ENCODE data around the gene TENT4B. TPM values are rescaled to one million over a fixed set of nuclear protein-coding genes. Genes with fewer than 3 reads are reported as not detected.

TENT4B gene
- total RNA-seq, 1 donor from 2014 or later = 14.0 TPM

DNA sequence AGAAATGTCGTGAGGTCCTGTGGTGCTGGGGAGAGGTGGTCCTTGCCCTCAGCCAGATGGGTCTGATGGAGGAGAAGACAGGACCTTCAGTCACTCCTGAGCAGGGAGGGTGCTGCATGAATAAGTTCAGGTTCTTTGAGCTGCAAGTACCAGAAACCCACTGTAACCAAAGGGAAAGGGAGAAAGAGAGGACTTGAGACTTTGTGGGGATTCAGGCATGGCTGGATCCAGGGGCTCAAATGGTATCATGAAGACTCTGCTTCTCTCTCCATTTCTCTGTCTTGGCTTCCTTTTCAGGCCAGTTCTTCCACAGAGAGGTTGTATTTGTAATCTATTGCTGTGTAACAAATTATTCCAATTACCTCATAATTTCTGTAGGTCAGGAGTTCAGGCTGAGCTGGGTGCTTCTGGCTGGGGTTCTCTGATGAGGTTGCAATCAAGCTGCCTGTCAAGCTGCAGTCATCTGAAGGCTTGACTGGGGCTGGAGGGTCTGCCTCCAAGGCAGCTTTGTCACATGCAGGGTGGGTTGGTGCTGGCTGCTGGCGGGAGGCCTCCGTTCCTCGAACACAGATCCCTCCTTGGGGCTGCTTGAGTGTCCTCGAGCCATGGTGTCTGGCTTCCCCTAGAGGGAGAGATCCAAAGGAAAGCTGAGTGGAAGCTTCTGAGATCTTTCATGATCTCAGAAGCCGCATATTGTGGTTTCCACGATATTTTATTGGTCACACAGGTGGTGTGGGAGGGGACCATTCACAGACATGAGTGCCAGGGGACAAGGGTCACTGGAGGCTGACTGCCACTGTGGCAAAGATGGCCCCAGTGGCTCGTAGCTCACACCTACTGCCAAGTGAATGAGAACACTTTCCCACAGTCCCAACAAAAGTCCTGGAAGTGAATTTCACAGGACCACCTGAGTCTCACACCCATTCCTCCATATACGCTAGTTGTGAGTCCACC is 107.4 kb downstream of the TENT4B start:
- intact Hi-C loops (cut with DNase I) = no loop called here

DNA sequence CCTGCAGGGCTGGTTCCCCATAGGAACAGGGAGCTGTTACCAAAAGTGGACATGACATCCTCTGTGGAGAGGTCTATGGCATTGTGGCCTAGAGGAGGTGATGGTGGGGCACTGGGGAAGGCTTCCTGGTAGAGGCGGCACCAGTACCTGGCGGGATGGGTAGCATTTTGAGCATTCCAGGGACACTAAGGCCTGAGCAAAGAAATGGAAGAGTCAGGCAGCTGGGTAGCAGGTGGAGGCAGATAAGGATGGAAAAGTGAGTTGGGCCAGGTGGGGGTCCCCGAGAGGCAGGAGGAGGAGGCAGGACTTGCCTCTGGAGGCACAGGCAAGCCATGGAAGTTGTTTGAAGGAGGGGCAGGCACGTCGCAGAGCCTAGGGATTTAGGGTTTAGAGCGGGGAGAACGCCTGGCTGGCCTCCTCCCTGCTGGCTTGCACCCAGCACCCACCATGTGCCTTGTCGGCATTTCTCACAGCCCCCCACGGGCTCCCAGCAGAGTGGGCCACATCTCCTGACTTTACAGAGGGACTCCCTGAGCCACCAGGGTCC is 108.1 kb downstream of the TENT4B start:
- Histone ChIP-seq H3K4me1 (peaks cover 23% of the 10 kb centered on the region), H3K36me3 (no peaks in the 10 kb centered on the region), H3K27me3 (no peaks in the 10 kb centered on the region), H3K9me3 (no peaks in the 10 kb centered on the region), H3K4me3 (no peak overlapping the region), H3K27ac (no peak overlapping the region)
- no peak for DNase-seq (ENCODE audit: extremely low spot score in 2 of 2)
- intact Hi-C loops (cut with DNase I) = no loop called here
- TF ChIP-seq POLR2A (IDR thresholded peaks at IDR 0.05) = no peak
- TF ChIP-seq CTCF (IDR thresholded peaks at IDR 0.05) = no peak
- no peak for TF ChIP-seq POLR2AphosphoS5 (IDR thresholded peaks at IDR 0.05; ENCODE audit: insufficient read depth in 1 of 2, low read depth in 1 of 2)

More for the DNA sequence above, 107.4 kb downstream of the TENT4B start:
- Histone ChIP-seq H3K4me3 (no peak overlapping the region), H3K27me3 (no peaks in the 10 kb centered on the region), H3K4me1 (peaks cover 16% of the 10 kb centered on the region), H3K36me3 (no peaks in the 10 kb centered on the region), H3K9me3 (no peaks in the 10 kb centered on the region), H3K27ac (no peak overlapping the region)
- no peak for DNase-seq (ENCODE audit: extremely low spot score in 2 of 2)
- TF ChIP-seq POLR2AphosphoS5 (IDR thresholded peaks at IDR 0.05; ENCODE audit: insufficient read depth in 1 of 2, low read depth in 1 of 2) (no peak), CTCF (IDR thresholded peaks at IDR 0.05) (no peak), POLR2A (IDR thresholded peaks at IDR 0.05) (no peak)

- intact Hi-C loops (cut with DNase I) = no loop called here
Measured at GRCh38 chr16:50261707-50262235, 108.7 kb downstream of the TENT4B start.

DNA sequence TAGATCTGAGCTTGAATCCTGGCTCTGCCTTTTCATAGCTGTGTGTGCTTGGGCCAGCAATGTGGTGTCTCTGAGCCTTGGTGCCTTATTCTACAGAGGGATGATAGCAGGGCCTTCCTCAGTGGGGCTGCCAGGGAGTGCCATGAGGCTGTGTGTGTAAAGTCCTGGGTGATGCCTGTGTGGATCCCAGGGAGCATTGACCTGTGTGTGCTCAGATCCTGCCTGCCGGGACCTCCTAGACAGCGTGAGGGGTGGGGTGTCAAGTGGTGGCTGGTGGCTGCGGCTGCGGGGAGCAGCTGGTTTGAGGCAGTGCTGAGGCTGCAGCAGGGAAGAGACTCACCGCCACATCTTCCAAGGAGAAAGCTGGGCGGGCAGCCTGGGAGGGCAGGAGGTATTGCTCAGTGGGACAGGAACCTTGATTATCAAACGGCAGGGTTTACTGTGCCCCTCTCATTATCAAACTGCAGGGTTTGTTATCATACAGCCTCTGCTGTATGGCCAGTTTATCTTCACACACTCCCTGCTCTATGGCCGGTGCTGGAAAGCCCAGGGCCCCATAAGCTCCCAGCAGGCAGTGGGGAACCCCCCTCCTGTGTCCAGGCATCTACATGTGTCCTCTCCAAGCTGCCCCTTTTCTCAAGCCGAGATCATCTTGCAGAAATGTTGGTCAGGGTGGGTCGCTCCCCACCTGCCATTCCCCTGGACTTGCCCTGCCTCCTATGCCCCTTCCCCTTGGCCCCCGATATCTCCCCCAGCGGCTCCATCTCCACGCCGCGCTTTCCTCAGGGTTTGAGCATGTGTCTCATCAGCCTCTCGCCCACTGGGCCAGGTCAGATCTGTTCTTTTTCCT is 110.2 kb downstream of the TENT4B start:
- no peak for DNase-seq (ENCODE audit: extremely low spot score in 2 of 2)
- Histone ChIP-seq H3K36me3 (no peaks in the 10 kb centered on the region), H3K4me1 (peaks cover 38% of the 10 kb centered on the region), H3K9me3 (no peaks in the 10 kb centered on the region), H3K4me3 (no peak overlapping the region), H3K27me3 (no peaks in the 10 kb centered on the region), H3K27ac (no peak overlapping the region)
- intact Hi-C loops (cut with DNase I) = no loop called here
- TF ChIP-seq POLR2AphosphoS5 (IDR thresholded peaks at IDR 0.05; ENCODE audit: insufficient read depth in 1 of 2, low read depth in 1 of 2) = no peak
- TF ChIP-seq POLR2A (IDR thresholded peaks at IDR 0.05) = no peak
- no peak for TF ChIP-seq CTCF (IDR thresholded peaks at IDR 0.05)

More at GRCh38 chr16:50261707-50262235, 108.7 kb downstream of the TENT4B start:
- H3K4me3 ChIP-seq = no peak overlapping the region
- no peaks in the 10 kb centered on the region for H3K36me3 ChIP-seq
- no peak overlapping the region for H3K27ac ChIP-seq
- H3K9me3 ChIP-seq = no peaks in the 10 kb centered on the region
- TF ChIP-seq POLR2A (IDR thresholded peaks at IDR 0.05) = no peak
- TF ChIP-seq POLR2AphosphoS5 (IDR thresholded peaks at IDR 0.05; ENCODE audit: insufficient read depth in 1 of 2, low read depth in 1 of 2) = no peak
- no peak for TF ChIP-seq CTCF (IDR thresholded peaks at IDR 0.05)
- DNase-seq (ENCODE audit: extremely low spot score in 2 of 2) = no peak
- no peaks in the 10 kb centered on the region for H3K27me3 ChIP-seq
- H3K4me1 ChIP-seq = peaks cover 29% of the 10 kb centered on the region
